GM10266 (cell line): Measurements from ENCODE around the gene KTI12.
A peak's percentile ranks its signal among the peaks of the same experiment; 100 is the strongest.
"Not testable (repeated sequence)": the region's sequence is repeated elsewhere in the genome, so short reads cannot be mapped to it uniquely, and the experiment has no call there.

ENCODE experiments used
- DNase-seq: peaks from one replicate; pipeline ENCODE4 v3.0.0; 2012; ENCODE audit errors: extremely low spot score
- TF ChIP-seq, protein P1 (sequence below): IDR thresholded peaks from 2 replicates; pipeline ENCODE4 v1.5.1; 2012; ENCODE audit warnings: mild to moderate bottlenecking, low read depth; ENCODE audit not compliant: control insufficient read depth, insufficient read depth; ENCODE audit errors: missing control alignments

The KTI12 gene

DNA sequence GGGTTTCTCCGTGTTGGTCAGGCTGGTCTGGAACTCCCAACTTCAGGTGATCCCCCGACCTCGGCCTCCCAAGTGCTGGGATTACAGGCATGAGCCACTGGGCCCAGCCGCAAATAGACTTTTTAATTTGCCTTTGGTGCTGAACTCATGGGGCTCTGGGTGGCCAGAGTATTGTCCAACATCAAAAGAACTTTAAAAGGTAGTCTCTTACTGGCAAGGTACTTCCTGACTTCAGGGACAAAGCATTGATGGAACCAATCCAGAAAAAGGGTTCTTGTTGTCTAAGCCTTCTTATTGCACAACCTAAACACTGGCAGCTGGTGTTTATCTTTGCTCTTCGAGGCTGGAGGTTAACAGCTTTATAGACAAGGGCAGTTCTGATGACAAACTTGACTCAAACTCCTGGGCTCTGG, 3.8 kb upstream of the KTI12 start:
- no peak for DNase-seq
- TF ChIP-seq, protein P1, sequence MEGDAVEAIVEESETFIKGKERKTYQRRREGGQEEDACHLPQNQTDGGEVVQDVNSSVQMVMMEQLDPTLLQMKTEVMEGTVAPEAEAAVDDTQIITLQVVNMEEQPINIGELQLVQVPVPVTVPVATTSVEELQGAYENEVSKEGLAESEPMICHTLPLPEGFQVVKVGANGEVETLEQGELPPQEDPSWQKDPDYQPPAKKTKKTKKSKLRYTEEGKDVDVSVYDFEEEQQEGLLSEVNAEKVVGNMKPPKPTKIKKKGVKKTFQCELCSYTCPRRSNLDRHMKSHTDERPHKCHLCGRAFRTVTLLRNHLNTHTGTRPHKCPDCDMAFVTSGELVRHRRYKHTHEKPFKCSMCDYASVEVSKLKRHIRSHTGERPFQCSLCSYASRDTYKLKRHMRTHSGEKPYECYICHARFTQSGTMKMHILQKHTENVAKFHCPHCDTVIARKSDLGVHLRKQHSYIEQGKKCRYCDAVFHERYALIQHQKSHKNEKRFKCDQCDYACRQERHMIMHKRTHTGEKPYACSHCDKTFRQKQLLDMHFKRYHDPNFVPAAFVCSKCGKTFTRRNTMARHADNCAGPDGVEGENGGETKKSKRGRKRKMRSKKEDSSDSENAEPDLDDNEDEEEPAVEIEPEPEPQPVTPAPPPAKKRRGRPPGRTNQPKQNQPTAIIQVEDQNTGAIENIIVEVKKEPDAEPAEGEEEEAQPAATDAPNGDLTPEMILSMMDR, result no peak

DNA sequence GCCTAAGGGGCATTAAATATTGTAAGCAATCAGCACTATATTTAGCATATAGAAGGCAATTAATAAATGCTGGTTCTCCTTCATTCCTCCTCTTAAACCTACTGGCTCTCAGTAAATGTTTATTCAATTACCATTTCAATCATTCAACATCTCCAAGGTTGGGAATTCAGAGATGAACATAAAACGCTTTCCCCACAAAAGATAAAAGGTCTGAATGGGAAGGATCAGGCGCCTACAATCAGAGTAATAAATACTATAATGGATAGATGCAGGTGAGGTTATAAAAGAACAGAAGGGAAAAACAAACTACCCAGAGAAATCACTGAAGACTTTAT, 407 bp upstream of the KTI12 start:
- no peak for DNase-seq
- TF ChIP-seq, protein P1, result no peak

DNA sequence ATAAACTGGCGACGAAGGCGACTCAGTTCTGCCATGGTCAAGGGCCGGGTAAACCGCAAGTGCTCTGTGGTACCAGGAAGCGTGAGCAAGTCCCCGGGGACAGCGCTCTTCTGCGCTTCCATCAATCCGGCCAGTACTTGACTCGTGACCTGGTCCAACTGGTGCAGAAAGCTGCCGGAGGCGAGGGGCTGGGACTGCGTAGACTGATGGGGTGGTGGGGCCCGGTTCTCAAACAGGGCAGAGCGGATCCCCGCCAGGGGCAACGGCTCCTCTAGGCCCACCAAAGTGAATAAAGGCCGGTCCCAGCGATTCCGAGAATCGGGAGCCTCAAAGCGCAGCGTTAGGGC, 852 bp downstream of the KTI12 start:
- no peak for DNase-seq
- TF ChIP-seq, protein P1, result no peak

DNA sequence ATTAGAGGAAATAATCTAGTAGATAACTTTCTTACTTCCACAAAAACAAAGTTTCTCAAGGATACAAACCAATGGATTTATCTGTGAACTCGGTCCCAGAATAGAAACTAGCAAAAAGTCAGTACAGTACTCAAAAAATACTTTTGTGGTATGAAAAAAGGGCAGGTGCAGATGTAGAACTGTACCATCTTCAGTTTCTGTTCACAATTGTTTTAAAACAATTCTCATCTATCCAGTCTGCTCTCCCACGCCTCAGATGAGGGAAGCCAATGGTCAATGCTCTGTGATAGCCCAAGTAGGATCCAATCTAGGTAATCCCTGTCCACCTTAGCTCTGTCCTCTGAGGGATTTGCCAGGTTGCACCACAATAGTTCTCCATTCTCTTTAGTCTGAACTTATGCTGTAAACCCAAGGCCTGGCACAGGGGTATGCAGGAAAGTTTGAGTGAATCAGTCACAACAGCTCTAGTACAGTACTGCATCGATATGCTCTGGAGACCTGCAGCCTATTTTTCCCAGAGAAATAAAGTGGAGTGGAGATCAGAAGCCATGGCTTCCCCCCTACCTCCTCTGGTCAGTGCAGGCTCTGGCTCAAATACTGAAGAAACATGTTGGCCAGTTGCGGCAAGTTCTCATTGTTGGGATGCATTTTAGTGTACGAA, 1.4 kb downstream of the KTI12 start:
- DNase-seq, result peak; percentile 43
- TF ChIP-seq, protein P1, result no peak

DNA sequence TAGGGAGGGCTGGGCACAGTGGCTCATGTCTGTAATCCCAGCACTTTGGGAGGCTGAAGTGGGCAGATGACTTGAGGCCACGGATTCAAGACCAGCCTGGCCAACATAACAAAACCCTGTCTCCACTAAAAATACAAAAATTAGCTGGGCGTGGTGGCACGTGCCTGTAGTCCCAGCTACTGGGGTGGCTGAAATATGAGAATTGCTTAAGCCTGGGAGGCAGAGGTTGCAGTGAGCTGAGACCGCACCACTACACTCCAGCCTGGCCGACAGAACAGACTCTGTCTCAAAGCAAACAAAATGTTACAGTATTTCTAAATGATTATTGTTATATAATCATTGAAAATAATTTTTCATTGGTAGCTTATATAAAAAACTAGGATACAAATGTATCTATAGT, 4.8 kb downstream of the KTI12 start:
- not testable (repeated sequence) for DNase-seq

DNA sequence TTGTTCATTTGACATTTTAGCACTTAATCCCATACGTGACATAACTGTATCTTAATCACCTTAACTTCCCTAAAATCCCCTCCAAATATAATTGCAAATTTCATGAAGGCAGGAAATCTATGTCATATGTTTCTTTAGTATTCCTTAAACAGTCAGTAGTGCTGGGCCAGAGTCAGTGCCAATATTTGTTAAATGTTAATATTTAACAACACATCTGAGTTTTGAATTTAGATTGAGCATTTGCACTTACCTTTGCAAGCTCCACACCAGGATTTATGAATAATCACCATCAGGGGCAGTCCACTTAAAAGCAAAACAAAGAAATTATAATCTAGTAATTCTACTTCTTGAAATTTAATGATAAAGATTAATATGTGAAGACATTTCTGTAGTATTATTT, 5.3 kb downstream of the KTI12 start:
- no peak for DNase-seq
- TF ChIP-seq, protein P1, result no peak

DNA sequence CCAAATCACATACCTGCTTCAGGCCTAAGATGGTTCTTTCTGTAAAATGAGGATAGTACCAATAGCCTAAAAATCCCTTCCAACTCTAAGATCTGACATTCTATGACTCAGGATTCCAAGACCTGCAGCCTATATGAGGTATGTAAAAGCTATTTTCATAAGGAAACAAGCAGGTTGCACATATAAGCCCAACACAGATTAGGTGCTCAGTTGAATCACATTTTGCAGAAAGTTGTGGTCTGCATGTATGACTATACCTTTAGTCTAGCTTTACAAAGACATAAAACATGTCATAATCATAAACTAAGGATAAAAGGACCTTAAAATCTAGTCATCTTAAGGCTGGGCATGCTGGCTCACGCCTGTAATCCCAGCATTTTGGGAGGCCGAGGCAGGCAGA, 7.3 kb downstream of the KTI12 start:
- TF ChIP-seq, protein P1, result no peak
- no peak for DNase-seq

DNA sequence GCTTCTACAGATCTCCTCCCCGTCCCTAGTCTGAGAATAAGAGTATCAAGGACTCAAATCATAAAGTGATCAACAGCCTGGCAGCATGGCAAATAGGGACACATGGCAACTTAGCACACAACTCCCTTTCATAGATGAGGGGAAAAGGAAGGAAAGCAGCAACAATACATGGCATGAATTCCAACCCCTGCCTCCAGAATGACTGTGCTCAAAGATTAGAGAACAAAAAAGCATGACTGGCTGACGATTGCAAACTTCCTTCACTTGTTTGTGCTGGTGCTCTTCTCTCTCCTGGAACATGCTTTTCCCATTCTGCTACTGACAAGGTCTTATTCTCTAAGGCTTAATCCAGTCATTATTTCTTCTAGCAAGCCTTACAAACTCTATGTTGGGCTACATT, 11.5 kb downstream of the KTI12 start:
- TF ChIP-seq, protein P1, result no peak
- no peak for DNase-seq
